Measurements from ENCODE around the gene SLC38A2. TPM values are rescaled to one million over a fixed set of nuclear protein-coding genes. Genes with fewer than 3 reads are reported as not detected.

SLC38A2 gene
- 191 and 254 TPM in 2 replicates for total RNA-seq (2014; rRNA removed; shearing (Covaris generic))

DNA sequence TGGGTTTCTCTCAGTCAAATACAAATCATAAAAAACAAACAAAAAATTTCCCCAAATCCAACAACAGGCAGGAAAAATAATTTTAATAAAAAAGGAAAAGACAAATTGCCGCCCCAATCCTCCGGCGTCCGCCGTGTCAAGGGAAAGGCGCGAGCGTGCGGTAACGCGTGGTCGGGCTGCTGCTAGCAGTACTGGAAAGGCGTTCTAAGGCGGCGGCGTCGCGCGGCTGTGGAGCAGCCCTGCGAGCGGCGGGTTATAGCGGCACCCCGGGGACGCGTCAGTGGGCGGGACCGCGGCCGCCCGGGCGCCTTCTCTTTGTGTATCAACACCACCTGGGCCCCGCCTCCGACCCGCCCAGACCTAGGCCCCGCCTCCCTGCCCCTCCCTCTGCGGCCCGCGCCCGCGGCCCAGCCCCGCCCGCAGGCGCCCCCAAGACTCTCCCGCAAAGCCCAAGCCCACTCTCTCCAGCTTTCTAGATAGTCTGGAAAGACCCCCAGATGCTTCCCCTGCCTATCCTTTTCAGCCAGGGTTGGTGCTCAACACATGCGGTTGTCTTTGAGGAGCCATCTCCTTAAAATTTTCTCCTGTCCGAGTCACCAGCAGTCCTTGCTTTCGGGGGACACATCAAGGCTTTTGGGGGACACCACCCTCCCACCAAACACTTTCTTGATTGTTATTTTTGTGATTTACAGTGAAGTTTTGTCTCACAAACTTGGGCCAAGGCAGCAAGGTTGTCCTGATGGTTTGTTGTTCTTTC is at the start of gene SLC38A2:
TSS of gene SLC38A2 (minus strand) at position 230 of the 757 bp plus-strand sequence. CDS start 1,480 bp downstream, outside the sequence.
- in situ Hi-C loops (cut with HindIII; ENCODE audit: low sequenced_read_pairs): no loop called here
- DNase-seq (ENCODE audit: low spot score): peak; percentile 97

DNA sequence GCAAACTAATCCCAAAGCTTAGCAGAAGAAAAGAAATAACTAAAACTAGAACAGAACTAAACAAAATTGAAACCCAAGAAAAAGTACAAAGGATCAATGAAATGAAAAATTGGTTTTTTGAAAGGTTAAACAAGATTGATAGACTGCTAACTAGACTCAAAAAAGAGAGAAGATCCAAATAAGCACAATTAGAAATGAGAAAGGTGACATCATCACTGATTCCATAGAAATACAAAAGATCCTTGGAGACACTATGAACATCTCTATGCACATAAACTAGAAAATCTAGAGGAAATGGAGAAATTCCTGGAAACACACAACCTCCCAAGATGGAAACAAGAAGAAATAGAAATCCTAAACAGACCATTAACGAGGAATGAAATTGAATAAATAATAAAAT is 47.1 kb upstream of the SLC38A2 start:
- in situ Hi-C loops (cut with HindIII; ENCODE audit: low sequenced_read_pairs): no loop called here
- DNase-seq (ENCODE audit: low spot score): no peak

DNA sequence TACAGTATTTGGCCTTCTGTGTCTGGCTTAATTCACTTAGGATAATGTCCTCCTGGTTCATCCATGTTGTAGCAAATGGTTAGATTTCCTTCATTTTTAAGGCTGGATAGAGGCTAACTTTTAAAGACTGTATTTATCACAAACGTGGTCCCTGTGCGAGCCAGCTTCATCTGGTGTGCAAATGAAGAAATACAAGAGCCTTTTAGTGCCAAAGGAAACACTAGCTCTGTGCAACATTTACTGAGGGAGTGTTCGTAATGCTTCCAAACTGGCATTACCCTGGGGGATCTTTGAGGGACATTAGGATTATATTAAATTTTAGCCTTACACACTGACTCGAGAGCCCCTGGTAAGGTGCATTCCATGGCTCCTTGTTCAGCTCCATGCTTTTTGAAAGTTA is 43.0 kb upstream of the SLC38A2 start:
- in situ Hi-C loops (cut with HindIII; ENCODE audit: low sequenced_read_pairs): no loop called here
- DNase-seq (ENCODE audit: low spot score): no peak

DNA sequence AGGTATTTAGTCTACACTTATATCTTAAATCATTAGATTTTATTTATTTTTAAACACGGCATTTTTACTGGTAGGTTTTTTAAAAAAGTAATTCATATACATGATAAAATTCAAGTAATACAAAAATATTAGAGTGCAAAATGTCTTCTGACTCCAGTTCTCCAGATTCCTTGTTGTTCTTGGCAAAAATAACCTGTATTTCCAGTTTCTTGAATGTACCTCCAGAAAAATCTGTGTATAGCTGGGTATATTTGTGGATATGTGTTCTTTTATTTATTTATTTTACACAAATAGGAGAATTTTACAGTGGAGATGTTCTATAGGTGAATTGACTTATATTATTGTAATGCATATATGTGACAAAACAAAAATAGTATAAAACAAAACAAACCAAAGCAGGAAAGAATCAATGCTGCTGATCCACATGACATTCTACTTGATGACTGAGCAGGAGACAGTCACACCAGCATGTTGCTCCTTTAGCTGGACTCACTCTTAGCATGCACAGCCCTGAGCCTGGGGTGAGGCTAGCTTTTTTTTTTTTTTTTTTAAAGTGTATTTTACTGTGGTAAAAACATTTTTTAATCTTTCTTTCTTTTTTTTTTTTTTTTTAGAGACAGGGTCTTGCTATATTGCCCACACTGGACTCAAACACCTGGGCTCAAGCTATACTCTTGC is 42.2 kb upstream of the SLC38A2 start:
- no peak for DNase-seq (ENCODE audit: low spot score)
- in situ Hi-C loops (cut with HindIII; ENCODE audit: low sequenced_read_pairs): no loop called here

DNA sequence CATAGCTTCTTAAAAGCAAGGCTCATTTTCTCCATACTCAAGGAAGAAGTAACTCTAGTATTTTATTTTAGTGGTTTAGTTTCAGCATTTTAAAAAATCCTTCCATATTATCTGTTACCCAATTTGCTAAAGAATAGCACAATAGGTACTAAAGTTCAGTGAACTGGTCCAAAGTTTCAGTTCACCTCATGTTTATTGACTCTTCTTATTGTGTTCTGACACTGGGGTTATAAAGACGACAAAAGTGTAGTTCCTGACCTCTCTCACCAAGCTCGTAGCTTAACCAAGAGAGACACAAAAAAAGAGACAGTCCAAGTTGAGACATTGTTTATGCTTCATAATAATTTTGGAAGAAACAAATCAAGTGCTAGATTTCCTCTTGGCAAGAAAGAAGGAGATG is 40.8 kb upstream of the SLC38A2 start:
- no peak for DNase-seq (ENCODE audit: low spot score)
- in situ Hi-C loops (cut with HindIII; ENCODE audit: low sequenced_read_pairs): no loop called here

DNA sequence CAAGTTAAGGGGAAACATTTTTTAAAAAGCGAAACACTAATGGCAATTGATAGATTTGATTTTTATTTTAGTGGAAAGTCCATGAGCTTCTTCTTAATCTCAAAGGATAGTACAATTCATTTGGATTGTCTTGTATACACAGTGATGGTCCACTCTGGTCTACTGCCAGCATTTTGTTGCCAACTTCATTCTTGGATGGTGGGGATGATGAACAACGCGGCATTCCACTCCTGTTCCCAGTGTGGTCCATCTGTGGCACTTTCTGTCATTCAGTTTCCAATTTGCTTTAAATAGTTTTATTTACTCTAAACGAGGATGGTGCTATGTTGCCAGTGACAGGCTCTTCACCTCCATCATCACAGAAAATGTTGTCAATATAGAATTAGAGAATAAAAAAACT is 40.3 kb upstream of the SLC38A2 start:
- in situ Hi-C loops (cut with HindIII; ENCODE audit: low sequenced_read_pairs): no loop called here
- peak; percentile 30 for DNase-seq (ENCODE audit: low spot score)

DNA sequence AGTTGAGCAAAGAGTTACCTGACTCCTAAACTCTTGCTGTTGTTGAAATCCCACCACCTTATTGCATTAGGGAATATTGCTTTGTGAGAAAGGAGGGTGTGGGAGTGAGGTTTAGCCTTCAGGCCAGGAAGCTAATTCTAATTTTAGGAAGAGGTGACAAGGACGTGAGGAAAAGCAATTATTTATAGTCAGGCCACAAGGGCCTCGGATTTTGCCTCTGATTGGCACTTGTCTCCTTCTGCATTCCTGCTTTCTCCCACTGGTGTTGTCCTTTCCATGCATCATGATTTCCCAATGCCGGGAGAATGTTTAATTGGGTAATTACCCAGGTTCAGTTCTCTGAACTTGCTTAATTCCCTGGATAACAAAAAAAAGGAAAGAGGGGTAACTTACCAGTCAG is 37.9 kb upstream of the SLC38A2 start:
- DNase-seq (ENCODE audit: low spot score): no peak
- in situ Hi-C loops (cut with HindIII; ENCODE audit: low sequenced_read_pairs): no loop called here

DNA sequence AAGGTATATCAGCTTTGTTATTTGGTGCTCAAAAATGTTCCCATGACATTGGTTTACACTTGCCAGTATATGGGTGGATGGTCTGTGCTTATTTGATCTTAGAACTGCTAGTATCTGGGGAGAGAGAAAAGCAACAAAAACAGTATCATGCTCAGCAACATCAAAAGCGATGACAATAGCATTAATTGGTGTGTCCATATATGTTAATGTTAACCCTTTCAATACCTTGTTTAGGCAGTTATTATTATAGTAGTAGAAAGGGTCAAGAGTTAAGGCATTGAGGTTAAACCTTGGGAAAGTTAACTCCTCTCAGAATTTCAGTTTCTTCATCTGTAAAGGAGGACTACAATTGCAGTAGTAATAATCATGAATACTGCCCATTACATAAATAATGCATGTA is 37.4 kb upstream of the SLC38A2 start:
- DNase-seq (ENCODE audit: low spot score): no peak
- in situ Hi-C loops (cut with HindIII; ENCODE audit: low sequenced_read_pairs): no loop called here

DNA sequence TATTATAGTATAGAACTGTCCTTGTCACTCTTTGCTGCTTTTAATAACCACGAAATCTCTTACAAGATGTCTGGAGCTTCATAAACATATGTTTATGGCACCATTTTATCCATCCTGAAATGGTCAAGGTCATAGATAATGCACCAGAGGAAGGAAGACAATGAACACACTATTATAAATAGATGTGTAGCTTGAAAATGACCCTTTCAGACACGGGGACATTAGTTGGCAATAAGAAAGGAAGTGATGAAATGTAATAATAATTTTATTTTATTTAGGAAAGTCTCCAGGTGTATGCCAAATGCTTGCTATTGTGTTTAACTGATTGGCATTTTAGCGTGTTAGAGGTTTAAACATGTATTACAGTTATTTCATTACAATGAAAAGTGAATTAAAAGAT is 36.8 kb upstream of the SLC38A2 start:
- in situ Hi-C loops (cut with HindIII; ENCODE audit: low sequenced_read_pairs): no loop called here
- no peak for DNase-seq (ENCODE audit: low spot score)

DNA sequence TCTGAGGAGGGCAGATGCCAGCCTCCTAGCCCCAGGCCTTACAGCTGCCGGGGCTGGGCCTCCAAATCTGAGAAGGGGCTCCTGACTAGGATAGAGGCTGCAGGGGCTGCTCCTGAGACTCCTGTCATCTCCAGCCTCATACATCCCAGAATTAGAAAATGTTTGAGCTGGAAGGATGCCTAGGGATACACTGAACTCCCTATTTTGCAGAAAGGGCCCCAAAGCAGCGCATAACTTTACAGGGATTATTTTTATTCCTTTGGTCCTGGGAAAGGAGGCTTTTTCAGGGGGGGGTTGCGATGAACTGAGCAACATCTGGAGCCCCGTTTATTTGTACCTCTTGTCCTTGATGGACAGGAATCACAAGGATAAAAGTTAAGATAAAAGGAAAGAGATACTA is 35.9 kb upstream of the SLC38A2 start:
- DNase-seq (ENCODE audit: low spot score): no peak
- in situ Hi-C loops (cut with HindIII; ENCODE audit: low sequenced_read_pairs): no loop called here

DNA sequence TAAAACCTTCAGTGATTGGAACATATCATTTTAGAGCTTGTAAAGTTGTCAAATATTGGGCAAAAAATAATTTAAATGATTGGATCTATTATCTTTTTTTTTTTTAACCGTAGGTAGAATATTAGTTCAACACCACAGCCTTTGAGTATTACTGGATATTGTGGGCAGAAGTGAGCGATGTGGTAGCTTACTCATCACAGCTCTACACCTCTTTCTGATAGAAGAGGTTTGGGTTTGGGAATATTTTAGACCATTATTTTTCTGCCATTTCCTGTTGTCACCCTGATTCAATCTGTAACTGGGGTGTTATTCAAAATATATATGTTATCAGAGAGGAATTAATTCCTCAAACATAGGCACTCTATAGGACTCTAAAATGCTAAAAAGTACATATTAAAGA is 34.8 kb upstream of the SLC38A2 start:
- no peak for DNase-seq (ENCODE audit: low spot score)
- in situ Hi-C loops (cut with HindIII; ENCODE audit: low sequenced_read_pairs): no loop called here

DNA sequence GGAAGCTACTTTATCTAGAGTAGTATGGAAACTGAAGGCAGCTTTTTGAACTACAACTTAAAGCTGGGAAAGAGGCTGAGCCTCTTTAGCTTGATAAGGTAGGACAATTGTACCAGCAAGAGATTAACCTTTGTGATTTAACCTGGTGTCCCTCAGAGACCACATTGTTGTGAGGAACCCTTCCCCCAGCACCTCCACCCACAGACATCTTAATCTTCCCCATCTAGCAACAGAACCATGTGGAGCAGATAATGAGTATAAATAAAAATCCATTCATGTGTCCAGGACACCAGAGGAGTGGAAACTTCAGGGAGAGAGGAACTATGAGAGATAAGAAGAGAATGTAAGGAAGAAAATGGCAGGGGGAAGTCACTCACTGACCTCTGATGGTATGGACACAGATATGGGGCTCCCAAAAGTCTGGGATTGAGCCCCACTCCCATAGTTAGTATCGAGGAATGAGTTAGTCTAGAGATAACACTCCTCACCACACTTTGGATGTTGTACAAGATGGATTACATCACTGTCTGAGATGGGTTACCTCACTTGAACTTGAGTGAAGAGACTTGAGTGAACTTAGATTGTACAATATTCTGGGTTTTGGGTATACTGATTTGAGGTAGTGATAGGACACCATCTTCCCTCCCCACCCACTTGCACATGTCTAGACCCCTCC is 33.9 kb upstream of the SLC38A2 start:
- in situ Hi-C loops (cut with HindIII; ENCODE audit: low sequenced_read_pairs): no loop called here
- DNase-seq (ENCODE audit: low spot score): no peak

DNA sequence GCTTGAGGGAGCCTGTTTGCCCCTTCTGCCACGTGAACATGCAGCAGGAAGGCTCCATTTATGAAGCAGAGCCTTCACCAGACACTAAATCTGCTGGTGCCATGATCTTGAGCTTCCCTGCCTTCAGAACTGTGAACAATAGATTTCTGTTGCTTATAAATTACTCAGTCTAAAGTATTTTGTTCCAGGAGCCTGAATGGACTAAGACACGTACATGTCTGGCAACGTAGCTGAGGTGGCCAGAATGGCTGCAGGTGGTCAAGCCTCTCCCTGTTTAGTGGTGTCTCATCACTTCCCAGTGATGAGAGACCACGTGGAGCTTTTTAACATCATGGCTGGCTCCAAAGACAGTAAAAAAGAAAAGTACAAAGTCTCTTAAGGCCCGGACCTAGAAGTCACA is 32.2 kb upstream of the SLC38A2 start:
- no peak for DNase-seq (ENCODE audit: low spot score)
- in situ Hi-C loops (cut with HindIII; ENCODE audit: low sequenced_read_pairs): no loop called here

DNA sequence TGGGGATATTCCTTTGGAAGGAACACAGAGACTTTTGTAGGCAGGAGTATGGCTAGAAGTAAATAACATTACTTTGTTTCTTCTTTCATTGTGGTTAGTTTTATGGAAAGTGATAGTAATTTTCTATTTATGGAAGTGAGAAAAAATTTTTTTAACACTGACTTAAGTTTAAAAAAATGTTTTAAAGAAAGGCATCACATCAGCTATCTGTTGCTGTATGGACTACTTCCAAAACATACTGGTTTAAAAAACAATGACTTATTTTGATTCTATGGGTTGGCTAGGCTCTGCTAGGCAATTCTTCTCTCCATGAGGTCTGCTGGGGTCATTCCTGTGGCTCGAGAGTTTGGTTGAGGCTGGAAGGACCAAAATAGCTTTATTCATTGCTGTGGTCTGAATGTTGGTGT is 31.7 kb upstream of the SLC38A2 start:
- DNase-seq (ENCODE audit: low spot score): no peak
- in situ Hi-C loops (cut with HindIII; ENCODE audit: low sequenced_read_pairs): no loop called here

DNA sequence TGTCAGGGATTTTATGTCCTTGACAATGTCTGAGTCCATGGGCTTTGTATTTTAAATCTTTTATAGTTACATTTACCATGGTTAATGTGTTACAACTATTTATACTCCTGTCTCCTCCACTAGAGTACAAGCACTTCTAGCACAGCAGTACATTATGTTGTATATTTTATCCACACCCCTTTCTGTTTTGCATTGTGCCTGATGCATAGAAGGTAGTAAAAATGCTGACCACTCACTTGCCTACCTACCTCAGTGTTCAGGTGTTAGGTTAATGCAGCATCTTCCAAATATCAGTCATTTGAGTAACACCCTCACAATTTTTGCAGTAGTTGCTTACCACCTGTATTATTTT is 31.1 kb upstream of the SLC38A2 start:
- DNase-seq (ENCODE audit: low spot score): no peak
- in situ Hi-C loops (cut with HindIII; ENCODE audit: low sequenced_read_pairs): no loop called here

DNA sequence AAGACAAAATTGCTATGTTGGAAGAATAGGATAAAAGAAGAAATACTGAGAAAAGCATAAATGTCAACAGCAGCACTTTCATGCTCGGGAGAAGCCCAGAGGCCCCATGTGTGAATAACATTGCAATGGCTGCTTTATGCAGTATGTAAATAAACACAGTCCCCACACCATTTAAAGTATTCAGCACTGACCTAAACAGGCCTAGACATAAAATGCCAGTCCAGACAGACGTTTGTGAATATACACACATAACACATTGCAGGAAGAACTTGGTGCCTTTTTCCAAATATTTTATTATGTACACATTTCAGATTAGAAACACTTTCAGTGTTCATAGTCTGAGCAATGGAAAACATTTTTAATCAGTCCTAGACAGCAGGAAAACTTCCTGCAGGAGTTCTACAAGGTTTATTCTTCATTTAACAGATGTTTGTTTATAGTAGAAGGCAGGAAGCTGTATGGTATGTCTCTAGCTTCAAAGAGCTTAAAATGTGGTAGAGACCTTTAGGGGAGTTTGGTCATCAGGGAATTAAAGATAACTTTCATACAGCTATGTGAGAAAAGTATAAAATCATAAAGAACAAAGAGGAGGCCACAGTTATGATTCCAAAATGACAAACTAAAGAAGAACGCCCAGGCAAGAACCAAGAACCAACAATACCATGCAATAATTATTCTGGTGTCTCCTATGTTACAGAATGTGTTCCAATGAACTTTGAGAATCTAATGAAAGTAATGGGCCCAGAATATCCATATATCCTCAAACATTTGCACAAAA is 30.6 kb upstream of the SLC38A2 start:
- DNase-seq (ENCODE audit: low spot score): no peak
- in situ Hi-C loops (cut with HindIII; ENCODE audit: low sequenced_read_pairs): no loop called here

DNA sequence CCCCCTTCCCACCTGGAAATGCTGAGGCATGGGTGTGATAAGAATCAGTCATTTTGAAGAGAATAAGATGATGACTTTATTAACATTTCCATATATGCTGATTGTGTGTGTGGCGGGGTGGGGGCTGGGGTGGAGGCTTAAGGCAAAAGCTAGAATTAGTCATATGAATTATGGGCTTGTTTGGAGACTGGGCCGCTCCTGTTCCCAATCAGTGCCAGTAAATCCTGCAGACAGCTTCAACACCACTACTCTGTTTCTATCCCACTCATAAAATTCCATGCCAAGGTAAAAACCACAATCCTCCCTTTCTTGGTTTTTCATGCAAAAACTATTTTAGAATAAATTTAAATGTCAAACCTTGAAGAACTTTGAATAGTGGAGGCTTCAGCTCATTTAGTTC is 29.9 kb upstream of the SLC38A2 start:
- in situ Hi-C loops (cut with HindIII; ENCODE audit: low sequenced_read_pairs): no loop called here
- no peak for DNase-seq (ENCODE audit: low spot score)

DNA sequence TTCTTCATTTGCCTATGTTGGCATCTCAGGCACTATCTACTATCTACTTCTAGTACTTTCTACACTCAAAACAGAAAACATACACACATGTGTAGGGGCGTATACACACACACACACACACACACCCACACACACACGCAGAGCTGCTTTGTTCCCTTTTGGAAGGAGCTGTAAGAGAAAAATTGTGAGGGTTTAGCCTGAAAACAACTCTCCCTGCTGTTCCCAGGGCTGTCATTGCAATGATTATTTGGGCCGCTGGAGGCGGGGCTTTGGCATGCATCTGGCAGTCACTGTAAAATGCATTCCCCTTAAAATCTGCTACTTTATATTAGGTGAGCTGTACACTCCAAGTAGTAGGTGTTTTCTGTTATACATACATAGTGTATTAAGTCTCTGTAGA is 29.1 kb upstream of the SLC38A2 start:
- no peak for DNase-seq (ENCODE audit: low spot score)
- in situ Hi-C loops (cut with HindIII; ENCODE audit: low sequenced_read_pairs): no loop called here

DNA sequence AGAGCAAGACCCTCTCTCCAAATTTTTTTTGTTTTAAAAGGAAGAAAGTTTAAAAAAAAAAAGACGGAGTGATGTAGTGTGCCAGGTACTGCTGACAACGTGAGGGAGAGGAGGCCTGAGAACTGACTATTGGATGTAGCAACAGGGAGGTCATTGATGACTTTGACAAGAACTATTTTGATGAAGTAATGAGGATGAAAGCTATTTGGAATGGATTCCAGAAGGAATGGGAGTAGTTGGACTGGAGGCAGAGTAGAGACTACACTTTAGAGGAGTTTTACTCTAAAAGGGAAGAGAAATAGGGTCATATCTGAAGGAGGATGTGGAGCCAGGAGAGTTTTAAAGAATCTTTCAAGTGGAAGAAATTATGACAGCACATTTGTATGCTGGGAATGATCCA is 27.8 kb upstream of the SLC38A2 start:
- no peak for DNase-seq (ENCODE audit: low spot score)
- in situ Hi-C loops (cut with HindIII; ENCODE audit: low sequenced_read_pairs): no loop called here

Measured in G401 (cell line).